ENCODE measurements around the gene DYNC2LI1. TPM values are rescaled to one million over a fixed set of nuclear protein-coding genes. Genes with fewer than 3 reads are reported as not detected.

The DYNC2LI1 gene
- total and polyA plus RNA-seq, 2 donors = 17.3 to 26.4 TPM

DNA sequence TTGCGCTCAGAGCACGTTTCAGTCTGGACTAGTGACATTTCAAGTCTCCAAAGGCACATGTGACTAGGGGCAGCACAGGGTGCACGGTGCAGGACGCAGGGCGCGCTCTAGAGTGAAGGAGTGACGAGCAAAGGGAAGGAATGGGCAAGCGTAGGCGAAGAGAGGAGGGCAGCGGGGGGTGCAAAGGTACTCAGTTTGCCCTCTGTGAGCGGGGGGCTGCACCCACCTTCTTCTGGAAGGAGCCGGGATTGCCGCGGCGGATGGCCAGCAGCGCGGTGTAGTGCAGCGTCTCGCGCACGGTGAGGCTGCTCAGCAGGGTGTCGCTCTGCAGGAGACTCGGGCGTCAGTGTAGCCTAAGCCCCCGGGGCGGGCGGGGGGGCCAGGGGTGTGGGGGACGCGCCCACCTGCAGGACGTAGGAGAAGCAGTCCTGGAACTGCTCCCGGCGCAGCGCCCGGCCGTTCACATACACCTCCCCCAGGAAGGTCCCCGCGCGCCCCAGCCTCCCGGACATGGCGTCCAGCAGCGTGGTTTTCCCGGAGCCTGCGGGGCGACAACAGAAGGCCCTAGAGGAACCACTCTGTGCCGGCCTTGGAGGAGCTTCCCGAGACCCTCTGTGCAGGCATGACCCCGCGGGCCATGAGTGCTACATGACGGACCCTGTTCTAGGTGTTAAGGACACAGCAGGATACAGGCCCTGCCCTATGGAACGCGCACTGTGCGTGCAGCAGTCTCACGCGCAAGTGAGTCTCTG lies 57.9 kb downstream of the DYNC2LI1 start:
- H3K9me3 ChIP-seq (ENCODE audit: control insufficient read depth in 2 of 2, insufficient read depth in 1 of 2, low read length in 1 of 2) = no peaks in the 10 kb centered on the region
- 11% methylated on average over 54 of the region's 54 CpGs for WGBS
- no peaks in the 10 kb centered on the region for H3K4me1 ChIP-seq (ENCODE audit: control insufficient read depth in 2 of 2, insufficient read depth in 2 of 2, low read length in 2 of 2)
- H3K27ac ChIP-seq (ENCODE audit: low read depth in 1 of 2, low read length in 1 of 2) = no peak overlapping the region
- peaks cover 17 to 31% of the 10 kb centered on the region in 2 donors for H3K27me3 ChIP-seq (ENCODE audit: control insufficient read depth in 2 of 2, insufficient read depth in 1 of 2, low read length in 1 of 2)
- no peak for DNase-seq (ENCODE audit: low read depth in 6 of 9, low spot score in 9 of 9)
- no peak overlapping the region for H3K4me3 ChIP-seq (ENCODE audit: low read length in 2 of 2)
- no peaks in the 10 kb centered on the region for H3K36me3 ChIP-seq (ENCODE audit: control insufficient read depth in 2 of 2, insufficient read depth in 2 of 2, low read length in 1 of 2)

- Histone ChIP-seq H3K9me3 (ENCODE audit: control insufficient read depth in 2 of 2, insufficient read depth in 1 of 2, low read length in 1 of 2) (no peaks in the 10 kb centered on the region), H3K27me3 (ENCODE audit: control insufficient read depth in 2 of 2, insufficient read depth in 1 of 2, low read length in 1 of 2) (peaks cover 17 to 31% of the 10 kb centered on the region in 2 donors), H3K36me3 (ENCODE audit: control insufficient read depth in 2 of 2, insufficient read depth in 2 of 2, low read length in 1 of 2) (no peaks in the 10 kb centered on the region), H3K27ac (ENCODE audit: low read depth in 1 of 2, low read length in 1 of 2) (no peak overlapping the region), H3K4me3 (ENCODE audit: low read length in 2 of 2) (no peak overlapping the region), H3K4me1 (ENCODE audit: control insufficient read depth in 2 of 2, insufficient read depth in 2 of 2, low read length in 2 of 2) (no peaks in the 10 kb centered on the region)
- DNase-seq (ENCODE audit: low read depth in 6 of 9, low spot score in 9 of 9) = no peak
- 67% methylated on average over 3 of the region's 3 CpGs for whole genome bisulfite sequencing
Measured at GRCh38 chr2:43832457-43832856, 58.6 kb downstream of the DYNC2LI1 start.

- no peak overlapping the region for H3K27ac ChIP-seq (ENCODE audit: low read depth in 1 of 2, low read length in 1 of 2)
- no peaks in the 10 kb centered on the region for H3K4me1 ChIP-seq (ENCODE audit: control insufficient read depth in 2 of 2, insufficient read depth in 2 of 2, low read length in 2 of 2)
- H3K9me3 ChIP-seq (ENCODE audit: control insufficient read depth in 2 of 2, insufficient read depth in 1 of 2, low read length in 1 of 2) = no peaks in the 10 kb centered on the region
- peaks cover 5 to 6% of the 10 kb centered on the region in 2 donors for H3K27me3 ChIP-seq (ENCODE audit: control insufficient read depth in 2 of 2, insufficient read depth in 1 of 2, low read length in 1 of 2)
- H3K4me3 ChIP-seq (ENCODE audit: low read length in 2 of 2) = no peak overlapping the region
- no peak for DNase-seq (ENCODE audit: low read depth in 6 of 9, low spot score in 9 of 9)
- H3K36me3 ChIP-seq (ENCODE audit: control insufficient read depth in 2 of 2, insufficient read depth in 2 of 2, low read length in 1 of 2) = no peaks in the 10 kb centered on the region
- 89% methylated on average over 4 of the region's 4 CpGs for WGBS
Measured at GRCh38 chr2:43837033-43837432, 63.2 kb downstream of the DYNC2LI1 start.

- Histone ChIP-seq H3K36me3 (ENCODE audit: control insufficient read depth in 2 of 2, insufficient read depth in 2 of 2, low read length in 1 of 2) (no peaks in the 10 kb centered on the region), H3K4me3 (ENCODE audit: low read length in 2 of 2) (no peak overlapping the region), H3K27me3 (ENCODE audit: control insufficient read depth in 2 of 2, insufficient read depth in 1 of 2, low read length in 1 of 2) (peaks cover 0 to 2% of the 10 kb centered on the region in 2 donors), H3K27ac (ENCODE audit: low read depth in 1 of 2, low read length in 1 of 2) (no peak overlapping the region), H3K9me3 (ENCODE audit: control insufficient read depth in 2 of 2, insufficient read depth in 1 of 2, low read length in 1 of 2) (no peaks in the 10 kb centered on the region), H3K4me1 (ENCODE audit: control insufficient read depth in 2 of 2, insufficient read depth in 2 of 2, low read length in 2 of 2) (no peaks in the 10 kb centered on the region)
- no peak for DNase-seq (ENCODE audit: low read depth in 6 of 9, low spot score in 9 of 9)
- WGBS = 96% methylated on average over 21 of the region's 21 CpGs
Measured at GRCh38 chr2:43837831-43838559, 64.2 kb downstream of the DYNC2LI1 start.

GRCh38 chr2:43838560-43839267 lies 64.9 kb downstream of the DYNC2LI1 start, which contains the start of the genes ABCG5 and ABCG8:
Gene ABCG5 (minus strand): TSS chr2:43838839. CDS start chr2:43838679, 160 bp downstream.
Gene ABCG8 (plus strand): TSS chr2:43838971. CDS start chr2:43839054, 83 bp downstream.
- DNase-seq (ENCODE audit: low read depth in 6 of 9, low spot score in 9 of 9) = no peak
- Histone ChIP-seq H3K4me1 (ENCODE audit: control insufficient read depth in 2 of 2, insufficient read depth in 2 of 2, low read length in 2 of 2) (no peaks in the 10 kb centered on the region), H3K36me3 (ENCODE audit: control insufficient read depth in 2 of 2, insufficient read depth in 2 of 2, low read length in 1 of 2) (no peaks in the 10 kb centered on the region), H3K27ac (ENCODE audit: low read depth in 1 of 2, low read length in 1 of 2) (no peak within 1 kb of the TSS), H3K9me3 (ENCODE audit: control insufficient read depth in 2 of 2, insufficient read depth in 1 of 2, low read length in 1 of 2) (no peaks in the 10 kb centered on the region), H3K4me3 (ENCODE audit: low read length in 2 of 2) (no peak within 1 kb of the TSS), H3K27me3 (ENCODE audit: control insufficient read depth in 2 of 2, insufficient read depth in 1 of 2, low read length in 1 of 2) (peaks cover 0 to 2% of the 10 kb centered on the region in 2 donors)
- 94% methylated on average over 20 of the region's 20 CpGs for WGBS

- no peaks in the 10 kb centered on the region for H3K9me3 ChIP-seq (ENCODE audit: control insufficient read depth in 2 of 2, insufficient read depth in 1 of 2, low read length in 1 of 2)
- peaks cover 0 to 2% of the 10 kb centered on the region in 2 donors for H3K27me3 ChIP-seq (ENCODE audit: control insufficient read depth in 2 of 2, insufficient read depth in 1 of 2, low read length in 1 of 2)
- H3K36me3 ChIP-seq (ENCODE audit: control insufficient read depth in 2 of 2, insufficient read depth in 2 of 2, low read length in 1 of 2) = no peaks in the 10 kb centered on the region
- no peaks in the 10 kb centered on the region for H3K4me1 ChIP-seq (ENCODE audit: control insufficient read depth in 2 of 2, insufficient read depth in 2 of 2, low read length in 2 of 2)
- no peak overlapping the region for H3K27ac ChIP-seq (ENCODE audit: low read depth in 1 of 2, low read length in 1 of 2)
- 89% methylated on average over 14 of the region's 14 CpGs for WGBS
- H3K4me3 ChIP-seq (ENCODE audit: low read length in 2 of 2) = no peak overlapping the region
- DNase-seq (ENCODE audit: low read depth in 6 of 9, low spot score in 9 of 9) = no peak
Measured at GRCh38 chr2:43839776-43840564, 66.1 kb downstream of the DYNC2LI1 start.

GRCh38 chr2:43840965-43841364 lies 67.1 kb downstream of the DYNC2LI1 start:
- WGBS = 90% methylated on average over 5 of the region's 5 CpGs
- no peak for DNase-seq (ENCODE audit: low read depth in 6 of 9, low spot score in 9 of 9)
- Histone ChIP-seq H3K27me3 (ENCODE audit: control insufficient read depth in 2 of 2, insufficient read depth in 1 of 2, low read length in 1 of 2) (peaks cover 0 to 2% of the 10 kb centered on the region in 2 donors), H3K9me3 (ENCODE audit: control insufficient read depth in 2 of 2, insufficient read depth in 1 of 2, low read length in 1 of 2) (no peaks in the 10 kb centered on the region), H3K36me3 (ENCODE audit: control insufficient read depth in 2 of 2, insufficient read depth in 2 of 2, low read length in 1 of 2) (no peaks in the 10 kb centered on the region), H3K4me3 (ENCODE audit: low read length in 2 of 2) (no peak overlapping the region), H3K27ac (ENCODE audit: low read depth in 1 of 2, low read length in 1 of 2) (no peak overlapping the region), H3K4me1 (ENCODE audit: control insufficient read depth in 2 of 2, insufficient read depth in 2 of 2, low read length in 2 of 2) (no peaks in the 10 kb centered on the region)

DNA sequence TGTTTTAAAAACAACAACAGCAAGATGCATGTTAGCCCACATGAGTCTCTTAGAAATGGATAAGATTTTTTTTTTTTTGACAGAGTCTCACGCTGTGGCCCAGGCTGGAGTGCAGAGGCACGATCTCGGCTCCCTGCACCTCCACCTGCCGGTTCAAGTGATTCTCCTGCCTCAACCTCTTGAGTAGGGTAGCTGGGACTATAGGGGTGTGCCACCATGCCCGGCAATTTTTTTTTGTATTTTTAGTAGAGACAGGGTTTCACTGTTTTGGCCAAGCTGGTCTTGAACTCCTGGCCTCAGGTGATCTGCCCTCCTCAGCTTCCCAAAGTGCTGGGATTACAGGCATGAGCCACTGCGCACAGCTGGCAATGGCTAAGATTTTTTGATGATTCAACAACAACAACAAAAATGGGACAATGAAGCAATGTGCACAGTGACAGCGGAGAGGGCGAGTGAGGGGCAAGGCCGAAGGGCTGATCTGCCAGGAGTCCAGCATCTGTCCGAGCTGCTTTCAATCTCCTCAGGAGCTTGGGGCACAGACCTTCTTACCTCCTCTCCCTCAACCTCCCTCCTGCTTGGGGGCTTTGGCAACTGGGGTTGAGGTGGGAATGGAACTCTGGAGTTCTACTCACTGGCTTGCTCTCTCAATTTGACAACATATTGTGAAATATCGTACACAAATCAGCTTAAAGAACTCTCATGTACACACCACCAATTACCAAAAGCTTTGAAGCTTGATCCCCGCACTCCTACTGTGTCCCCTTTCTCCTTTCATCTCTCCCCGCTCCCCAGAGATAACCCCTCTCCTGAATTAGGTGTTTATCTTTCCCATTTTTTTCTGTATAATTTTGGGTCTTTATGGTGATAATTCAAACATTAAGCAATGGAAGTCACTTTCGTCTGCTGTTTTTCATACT lies 68.4 kb downstream of the DYNC2LI1 start:
- no peak for DNase-seq (ENCODE audit: low read depth in 6 of 9, low spot score in 9 of 9)
- Histone ChIP-seq H3K4me1 (ENCODE audit: control insufficient read depth in 2 of 2, insufficient read depth in 2 of 2, low read length in 2 of 2) (no peaks in the 10 kb centered on the region), H3K27me3 (ENCODE audit: control insufficient read depth in 2 of 2, insufficient read depth in 1 of 2, low read length in 1 of 2) (peaks cover 0 to 2% of the 10 kb centered on the region in 2 donors), H3K9me3 (ENCODE audit: control insufficient read depth in 2 of 2, insufficient read depth in 1 of 2, low read length in 1 of 2) (no peaks in the 10 kb centered on the region), H3K36me3 (ENCODE audit: control insufficient read depth in 2 of 2, insufficient read depth in 2 of 2, low read length in 1 of 2) (no peaks in the 10 kb centered on the region), H3K4me3 (ENCODE audit: low read length in 2 of 2) (no peak overlapping the region), H3K27ac (ENCODE audit: low read depth in 1 of 2, low read length in 1 of 2) (no peak overlapping the region)
- 97% methylated on average over 14 of the region's 14 CpGs for WGBS

Measured in thymus (tissue), 11 donors.